Natural killer cell (primary cell): ENCODE results near the gene HGD. TPM values are rescaled to one million over a fixed set of nuclear protein-coding genes. Genes with fewer than 3 reads are reported as not detected.
"Not testable (repeated sequence)": the region's sequence is repeated elsewhere in the genome, so short reads cannot be mapped to it uniquely, and the experiment has no call there.

Experiments used
- ATAC-seq, 3 donors: fragments of 150-1000 bp in 2 of 3; fragments of 200-7000 bp in 1 of 3; cut with Tn5 transposase; 1 replicate in 1 of 3; 2 replicates in 2 of 3; pipeline ENCODE4 v1.10.0; 2021; ENCODE audit warnings: mild to moderate bottlenecking in 2 of 3, moderate library complexity in 2 of 3
- DNase-seq, 2 donors: peaks; one replicate each; pipeline versions ENCODE4 v3.0.0 to v3.0.0-alpha.2; 2013 to 2021; ENCODE audit warnings: mixed read lengths in 1 of 2
- H3K27ac ChIP-seq: one replicate; pipeline ENCODE4 v1.5.1; 2013; ENCODE audit warnings: mild to moderate bottlenecking, low read length
- H3K27me3 ChIP-seq: one replicate; pipeline ENCODE4 v1.6.1; 2013; ENCODE audit warnings: low read length; ENCODE audit not compliant: control insufficient read depth, insufficient read depth
- H3K36me3 ChIP-seq: one replicate; pipeline ENCODE4 v1.6.1; 2013; ENCODE audit warnings: low read length; ENCODE audit not compliant: control insufficient read depth, insufficient read depth
- H3K4me1 ChIP-seq: one replicate; pipeline ENCODE4 v1.6.1; 2013; ENCODE audit warnings: low read length; ENCODE audit not compliant: control insufficient read depth, insufficient read depth
- H3K4me3 ChIP-seq: one replicate; pipeline ENCODE4 v1.5.1; 2013; ENCODE audit warnings: low read length
- H3K9me3 ChIP-seq: one replicate; pipeline ENCODE4 v1.6.1; 2013; ENCODE audit warnings: low read length; ENCODE audit not compliant: control insufficient read depth, insufficient read depth
- H3K27ac Mint-ChIP-seq, 2 donors: one replicate each; pipeline ENCODE4 v1.8.0; 2022; ENCODE audit warnings: mild to moderate bottlenecking in 2 of 2, mixed read lengths in 2 of 2, moderate library complexity in 1 of 2
- H3K27me3 Mint-ChIP-seq, 2 donors: one replicate each; pipeline ENCODE4 v1.8.0; 2022; ENCODE audit warnings: low read depth in 2 of 2, mixed read lengths in 2 of 2
- H3K36me3 Mint-ChIP-seq: one replicate; pipeline ENCODE4 v1.8.0; 2022; ENCODE audit warnings: mixed read lengths
- H3K4me1 Mint-ChIP-seq, 2 donors: one replicate each; pipeline ENCODE4 v1.8.0; 2022; ENCODE audit warnings: mixed read lengths in 2 of 2
- H3K4me3 Mint-ChIP-seq: one replicate; pipeline ENCODE4 v1.8.0; 2022; ENCODE audit warnings: mild to moderate bottlenecking, moderate library complexity, mixed read lengths
- H3K9me3 Mint-ChIP-seq, 2 donors: one replicate each; pipeline ENCODE4 v1.8.0; 2022; ENCODE audit warnings: mixed read lengths in 2 of 2
- WGBS: methylation state at CpG from one replicate; pipeline ENCODE4 v1.1.7; 2013; ENCODE audit warnings: missing lambda C conversion rate; ENCODE audit not compliant: insufficient coverage; 5-methylcytosine and 5-hydroxymethylcytosine counted together
- intact Hi-C: fragments of 100-400 bp; cut with micrococcal nuclease; formaldehyde crosslinking; loops from one replicate; pipeline ENCODE4 v1.14.2; 2022
- total RNA-seq, 4 donors: library from RNA; stranded (reverse); fragments of 120-200 nt in 1 of 4; gene quantifications; one replicate each; pipeline versions ENCODE4 v1.2.3 to v1.2.4, GENCODE V29; 2013 to 2022
- TF ChIP-seq, protein P1 (sequence below): fragments of 200-600 bp; IDR thresholded peaks from one replicate; pipeline ENCODE4 v1.8.0; 2022; ENCODE audit warnings: antibody characterized with exemption

HGD gene, protein sequence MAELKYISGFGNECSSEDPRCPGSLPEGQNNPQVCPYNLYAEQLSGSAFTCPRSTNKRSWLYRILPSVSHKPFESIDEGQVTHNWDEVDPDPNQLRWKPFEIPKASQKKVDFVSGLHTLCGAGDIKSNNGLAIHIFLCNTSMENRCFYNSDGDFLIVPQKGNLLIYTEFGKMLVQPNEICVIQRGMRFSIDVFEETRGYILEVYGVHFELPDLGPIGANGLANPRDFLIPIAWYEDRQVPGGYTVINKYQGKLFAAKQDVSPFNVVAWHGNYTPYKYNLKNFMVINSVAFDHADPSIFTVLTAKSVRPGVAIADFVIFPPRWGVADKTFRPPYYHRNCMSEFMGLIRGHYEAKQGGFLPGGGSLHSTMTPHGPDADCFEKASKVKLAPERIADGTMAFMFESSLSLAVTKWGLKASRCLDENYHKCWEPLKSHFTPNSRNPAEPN
- 1 to 10 TPM in 2 of 3 donors, under 1 TPM in 1; 0.80 to 4.0 (median 2.5) TPM for total RNA-seq
- total RNA-seq (2013) = 11.8 TPM

DNA sequence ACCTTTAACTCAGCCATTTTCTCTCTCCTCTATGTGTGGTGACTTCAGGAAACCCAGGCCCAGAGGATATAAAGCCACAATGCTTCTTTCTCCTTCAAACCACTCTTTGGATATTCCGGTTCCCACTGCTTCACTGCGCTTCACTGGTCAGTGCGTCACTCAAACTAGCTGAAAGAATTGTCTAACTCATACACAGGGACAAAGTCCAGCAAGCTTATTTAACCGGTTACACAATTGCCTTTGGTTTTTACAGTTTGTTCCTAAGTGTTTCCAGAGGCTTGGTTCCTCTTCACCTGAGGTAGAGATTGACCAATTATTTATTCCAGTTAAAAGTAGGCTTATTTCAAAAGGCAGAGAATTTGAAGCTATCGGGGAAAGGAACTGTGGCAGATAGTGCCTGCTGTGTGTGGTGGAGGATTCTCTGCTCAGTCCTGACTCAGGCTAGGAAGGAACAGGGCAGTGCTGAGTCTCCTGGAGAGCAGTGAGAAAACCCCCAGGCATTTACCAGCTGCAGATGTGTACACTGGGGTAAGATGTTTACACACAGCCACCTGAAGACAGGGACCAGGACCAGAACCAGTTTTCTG, at the start of gene HGD:
Gene HGD (minus strand): TSS at position 145 of the 587 bp plus-strand sequence. CDS start 128 bp downstream, at position 17.
- Histone ChIP-seq H3K36me3 (no peaks in the 10 kb centered on the region), H3K27me3 (no peaks in the 10 kb centered on the region), H3K9me3 (no peaks in the 10 kb centered on the region), H3K27ac (no peak within 1 kb of the TSS), H3K4me3 (no peak within 1 kb of the TSS), H3K4me1 (no peaks in the 10 kb centered on the region)
- Mint-ChIP-seq H3K4me1 (peaks cover 5 to 6% of the 10 kb centered on the region in 2 donors), H3K4me3 (no peak within 1 kb of the TSS), H3K27ac (no peak within 1 kb of the TSS), H3K9me3 (no peaks in the 10 kb centered on the region), H3K27me3 (peaks cover 4 to 14% of the 10 kb centered on the region in 2 donors), H3K36me3 (no peaks in the 10 kb centered on the region)
- intact Hi-C loops = no loop called here
- DNase-seq (no peak), ATAC-seq (no peak)
- TF ChIP-seq, protein P1, sequence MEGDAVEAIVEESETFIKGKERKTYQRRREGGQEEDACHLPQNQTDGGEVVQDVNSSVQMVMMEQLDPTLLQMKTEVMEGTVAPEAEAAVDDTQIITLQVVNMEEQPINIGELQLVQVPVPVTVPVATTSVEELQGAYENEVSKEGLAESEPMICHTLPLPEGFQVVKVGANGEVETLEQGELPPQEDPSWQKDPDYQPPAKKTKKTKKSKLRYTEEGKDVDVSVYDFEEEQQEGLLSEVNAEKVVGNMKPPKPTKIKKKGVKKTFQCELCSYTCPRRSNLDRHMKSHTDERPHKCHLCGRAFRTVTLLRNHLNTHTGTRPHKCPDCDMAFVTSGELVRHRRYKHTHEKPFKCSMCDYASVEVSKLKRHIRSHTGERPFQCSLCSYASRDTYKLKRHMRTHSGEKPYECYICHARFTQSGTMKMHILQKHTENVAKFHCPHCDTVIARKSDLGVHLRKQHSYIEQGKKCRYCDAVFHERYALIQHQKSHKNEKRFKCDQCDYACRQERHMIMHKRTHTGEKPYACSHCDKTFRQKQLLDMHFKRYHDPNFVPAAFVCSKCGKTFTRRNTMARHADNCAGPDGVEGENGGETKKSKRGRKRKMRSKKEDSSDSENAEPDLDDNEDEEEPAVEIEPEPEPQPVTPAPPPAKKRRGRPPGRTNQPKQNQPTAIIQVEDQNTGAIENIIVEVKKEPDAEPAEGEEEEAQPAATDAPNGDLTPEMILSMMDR = no peak
- 94% methylated on average over 5 of the region's 5 CpGs for WGBS

DNA sequence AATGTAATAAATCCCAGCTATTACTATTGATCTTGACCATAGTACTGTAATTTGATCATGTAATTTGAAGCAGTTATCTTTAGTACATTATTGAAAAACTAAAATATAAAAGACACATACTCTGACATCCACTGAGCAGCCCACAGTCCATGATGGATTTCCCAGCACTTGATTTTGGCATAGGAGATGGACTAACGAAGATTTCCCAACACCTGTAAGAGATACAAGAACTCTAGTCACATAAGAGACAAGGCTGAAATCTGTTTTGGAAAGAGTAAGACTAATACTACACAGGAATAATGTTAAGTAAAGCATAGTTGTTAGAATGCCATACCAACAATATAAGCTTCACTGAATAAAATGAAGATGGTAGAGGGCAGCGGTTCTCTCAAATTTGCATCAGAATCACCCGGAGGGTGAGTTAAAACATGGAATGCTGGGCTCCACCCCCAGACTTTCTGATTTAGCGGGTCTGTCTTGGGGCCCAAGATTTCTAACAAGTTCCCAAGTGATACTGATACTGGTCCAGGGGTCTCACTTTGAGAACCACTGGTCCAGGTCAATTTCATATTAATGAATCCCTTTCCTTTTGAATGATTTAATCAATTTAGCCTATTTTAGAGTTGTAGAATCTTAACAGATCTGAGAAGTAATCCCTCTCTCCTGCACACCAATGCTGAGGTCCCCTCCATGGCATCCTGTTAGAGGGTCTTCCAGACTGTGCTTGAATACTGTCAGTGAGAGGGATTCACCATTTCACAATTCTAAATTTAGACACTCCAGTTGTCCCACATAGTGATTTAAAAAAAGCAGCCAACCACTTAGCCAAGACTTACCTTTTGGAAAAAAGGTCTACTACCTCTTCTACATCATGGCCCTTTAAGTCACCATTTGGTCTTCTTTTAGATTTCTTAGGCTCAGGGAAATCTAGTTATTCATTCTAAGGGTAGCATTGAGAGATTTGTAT, 48.8 kb upstream of the HGD start:
- H3K27me3 Mint-ChIP-seq = no peaks in the 10 kb centered on the region
- no peak overlapping the region for H3K27ac ChIP-seq
- H3K27ac Mint-ChIP-seq = no peak overlapping the region

DNA sequence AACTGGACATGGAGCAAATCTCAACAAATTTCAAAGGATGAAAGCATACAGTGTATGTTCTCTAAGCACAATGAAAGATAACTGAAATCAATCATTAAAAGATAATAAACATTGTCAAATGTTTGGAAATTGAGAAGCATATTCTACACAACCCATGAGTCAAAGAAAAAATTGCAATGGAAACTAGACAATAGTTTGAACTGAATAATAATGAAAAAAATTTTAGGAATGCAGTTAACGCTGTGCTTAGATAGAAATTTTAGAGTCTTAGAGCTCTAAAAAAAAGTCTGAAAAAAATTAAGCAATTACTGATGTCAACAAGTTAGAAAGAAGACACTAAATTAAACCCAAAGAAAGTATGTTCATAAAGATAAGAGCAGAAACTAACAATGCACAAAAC, 44.8 kb upstream of the HGD start:
- Mint-ChIP-seq H3K36me3 (no peaks in the 10 kb centered on the region), H3K9me3 (no peaks in the 10 kb centered on the region), H3K4me3 (no peak overlapping the region), H3K4me1 (no peaks in the 10 kb centered on the region), H3K27ac (no peak overlapping the region), H3K27me3 (no peaks in the 10 kb centered on the region)
- TF ChIP-seq, protein P1 = no peak
- no peak overlapping the region for H3K4me3 ChIP-seq
- intact Hi-C loops = no loop called here
- no CpG with 5 or more reads among the region's 1 CpG for WGBS
- no peaks in the 10 kb centered on the region for H3K27me3 ChIP-seq
- no peak overlapping the region for H3K27ac ChIP-seq
- DNase-seq (no peak), ATAC-seq (no peak)
- no peaks in the 10 kb centered on the region for H3K4me1 ChIP-seq
- no peaks in the 10 kb centered on the region for H3K9me3 ChIP-seq
- no peaks in the 10 kb centered on the region for H3K36me3 ChIP-seq

More for the DNA sequence above, 48.8 kb upstream of the HGD start:
- Histone ChIP-seq H3K4me3 (no peak overlapping the region), H3K9me3 (no peaks in the 10 kb centered on the region), H3K27me3 (no peaks in the 10 kb centered on the region), H3K4me1 (no peaks in the 10 kb centered on the region), H3K36me3 (no peaks in the 10 kb centered on the region)
- no peak for DNase-seq
- no peak for ATAC-seq
- no peaks in the 10 kb centered on the region for H3K36me3 Mint-ChIP-seq
- H3K9me3 Mint-ChIP-seq = peaks cover 0 to 2% of the 10 kb centered on the region in 2 donors
- intact Hi-C loops = no loop called here
- WGBS = 100% methylated on average over 3 of the region's 4 CpGs
- H3K4me1 Mint-ChIP-seq = no peaks in the 10 kb centered on the region
- TF ChIP-seq, protein P1 = no peak
- H3K4me3 Mint-ChIP-seq = no peak overlapping the region

DNA sequence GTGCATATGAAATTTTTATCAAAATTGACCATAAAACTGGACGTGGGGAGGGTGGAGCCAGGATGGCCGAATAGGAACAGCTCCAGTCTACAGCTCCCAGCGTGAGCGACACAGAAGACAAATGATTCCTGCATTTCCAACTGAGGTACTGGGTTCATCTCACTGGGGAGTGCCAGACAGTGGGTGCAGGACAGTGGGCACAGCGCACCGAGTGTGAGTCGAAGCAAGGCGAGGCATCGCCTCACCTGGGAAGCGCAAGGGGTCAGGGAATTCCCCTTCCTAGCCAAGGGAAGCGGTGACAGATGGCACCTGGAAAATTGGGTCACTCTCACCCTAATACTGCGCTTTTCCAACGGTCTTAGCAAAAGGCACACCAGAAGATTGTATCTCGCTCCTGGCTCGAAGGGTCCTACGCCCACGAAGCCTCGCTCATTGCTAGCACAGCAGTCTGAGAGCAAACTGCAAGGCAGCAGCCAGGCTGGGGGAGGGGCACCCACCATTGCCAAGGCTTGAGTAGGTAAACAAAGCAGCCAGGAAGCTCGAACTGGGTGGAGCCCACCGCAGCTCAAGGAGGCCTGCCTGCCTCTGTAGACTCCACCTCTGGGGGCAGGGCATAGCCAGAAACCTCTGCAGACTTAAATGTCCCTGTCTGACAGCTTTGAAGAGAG, 37.3 kb upstream of the HGD start:
- H3K36me3 ChIP-seq, H3K9me3 Mint-ChIP-seq, H3K36me3 Mint-ChIP-seq, H3K9me3 ChIP-seq, H3K27me3 Mint-ChIP-seq, intact Hi-C loops, H3K27me3 ChIP-seq: not testable (repeated sequence)
- Histone ChIP-seq H3K4me3 (peak overlapping the region; percentile 15), H3K4me1 (peaks cover 13% of the 10 kb centered on the region), H3K27ac (peak overlapping the region; percentile 63)
- ATAC-seq = peak in 2 of 3 donors; percentile 66
- Mint-ChIP-seq H3K4me1 (peaks cover 16 to 22% of the 10 kb centered on the region in 2 donors), H3K27ac (peak overlapping the region; percentile 3 to 63), H3K4me3 (peak overlapping the region; percentile 75)
- DNase-seq = peak; percentile 35 to 68
- WGBS = 54% methylated on average over 20 of the region's 20 CpGs
